Large intestine (tissue), 3 donors: ENCODE measurements around the gene TOLLIP. TPM values are rescaled to one million over a fixed set of nuclear protein-coding genes. Genes with fewer than 3 reads are reported as not detected.
"Not testable (repeated sequence)": the region's sequence is repeated elsewhere in the genome, so short reads cannot be mapped to it uniquely, and the experiment has no call there.

Source experiments
- DNase-seq, 2 donors: peaks; one replicate each; pipeline versions ENCODE4 v3.0.0 to v3.0.0-alpha.2; 2013
- H3K27ac ChIP-seq: one replicate; pipeline ENCODE4 v1.5.1; 2013; ENCODE audit warnings: low read length
- H3K27me3 ChIP-seq: 2 replicates; pipeline ENCODE4 v1.6.1; 2013; ENCODE audit warnings: low read length; ENCODE audit not compliant: control insufficient read depth, insufficient read depth
- H3K36me3 ChIP-seq: 2 replicates; pipeline ENCODE4 v1.6.1; 2013; ENCODE audit warnings: low read length; ENCODE audit not compliant: control insufficient read depth, insufficient read depth
- H3K4me1 ChIP-seq: one replicate; pipeline ENCODE4 v1.6.1; 2013; ENCODE audit warnings: low read length; ENCODE audit not compliant: control insufficient read depth, insufficient read depth
- H3K4me3 ChIP-seq: one replicate; pipeline ENCODE4 v1.5.1; 2013; ENCODE audit warnings: low read length
- H3K9me3 ChIP-seq: one replicate; pipeline ENCODE4 v1.6.1; 2013; ENCODE audit warnings: mild to moderate bottlenecking, low read depth, low read length, moderate library complexity; ENCODE audit not compliant: control insufficient read depth
- WGBS: methylation state at CpG from one replicate; pipeline ENCODE4 v1.1.5; 2013; ENCODE audit warnings: low lambda C conversion rate; ENCODE audit not compliant: insufficient coverage; 5-methylcytosine and 5-hydroxymethylcytosine counted together
- polyA plus RNA-seq: library from polyadenylated mRNA; unstranded; fragments of 120-200 nt; gene quantifications from one replicate; pipeline ENCODE4 v1.2.1, GENCODE V29; 2013

The TOLLIP gene
- polyA plus RNA-seq, 1 donor: 48.3 TPM

GRCh38 chr11:1351278-1351937 is 42.0 kb upstream of the TOLLIP start:
- Histone ChIP-seq H3K9me3 (peaks cover 14% of the 10 kb centered on the region), H3K4me1 (peaks cover 6% of the 10 kb centered on the region), H3K4me3 (no peak overlapping the region), H3K27me3 (peaks cover 35% of the 10 kb centered on the region), H3K27ac (no peak overlapping the region), H3K36me3 (no peaks in the 10 kb centered on the region)
- DNase-seq: no peak
- 87% methylated on average over 3 of the region's 12 CpGs for WGBS

GRCh38 chr11:1350086-1350725 is 40.8 kb upstream of the TOLLIP start:
- H3K4me3 ChIP-seq: no peak overlapping the region
- DNase-seq: no peak
- H3K27me3 ChIP-seq: peaks cover 37% of the 10 kb centered on the region
- no CpG with 5 or more reads among the region's 22 CpGs for WGBS
- H3K36me3 ChIP-seq: no peaks in the 10 kb centered on the region
- H3K4me1 ChIP-seq: no peaks in the 10 kb centered on the region
- H3K9me3 ChIP-seq: peaks cover 10% of the 10 kb centered on the region
- no peak overlapping the region for H3K27ac ChIP-seq

- peaks cover 32% of the 10 kb centered on the region for H3K27me3 ChIP-seq
- no peak overlapping the region for H3K4me3 ChIP-seq
- H3K4me1 ChIP-seq: no peaks in the 10 kb centered on the region
- H3K9me3 ChIP-seq: peaks cover 9% of the 10 kb centered on the region
- no peaks in the 10 kb centered on the region for H3K36me3 ChIP-seq
- DNase-seq: no peak
- WGBS: no CpG with 5 or more reads among the region's 29 CpGs
- no peak overlapping the region for H3K27ac ChIP-seq
Observed at GRCh38 chr11:1349327-1350041, 40.1 kb upstream of the TOLLIP start.

- no CpG with 5 or more reads among the region's 25 CpGs for WGBS
- H3K36me3 ChIP-seq: no peaks in the 10 kb centered on the region
- no peaks in the 10 kb centered on the region for H3K4me1 ChIP-seq
- H3K27me3 ChIP-seq: peaks cover 29% of the 10 kb centered on the region
- no peak overlapping the region for H3K4me3 ChIP-seq
- no peak overlapping the region for H3K27ac ChIP-seq
- no peak for DNase-seq
- peaks cover 3% of the 10 kb centered on the region for H3K9me3 ChIP-seq
Observed at GRCh38 chr11:1348796-1349326, 39.4 kb upstream of the TOLLIP start.

- Histone ChIP-seq H3K27me3 (peaks cover 23% of the 10 kb centered on the region), H3K36me3 (no peaks in the 10 kb centered on the region), H3K4me3 (no peak overlapping the region), H3K27ac (no peak overlapping the region), H3K9me3 (peaks cover 2% of the 10 kb centered on the region), H3K4me1 (no peaks in the 10 kb centered on the region)
- no CpG with 5 or more reads among the region's 14 CpGs for WGBS
- DNase-seq: no peak
Observed at GRCh38 chr11:1348146-1348795, 38.8 kb upstream of the TOLLIP start.

- DNase-seq, H3K36me3 ChIP-seq, H3K4me1 ChIP-seq, H3K9me3 ChIP-seq, H3K27ac ChIP-seq, H3K4me3 ChIP-seq: not testable (repeated sequence)
- H3K27me3 ChIP-seq: peaks cover 22% of the 10 kb centered on the region
- no CpG with 5 or more reads among the region's 18 CpGs for WGBS
Observed at GRCh38 chr11:1347411-1347999, 38.1 kb upstream of the TOLLIP start.

- Histone ChIP-seq H3K4me3 (no peak overlapping the region), H3K9me3 (peaks cover 2% of the 10 kb centered on the region), H3K27me3 (peaks cover 22% of the 10 kb centered on the region), H3K4me1 (no peaks in the 10 kb centered on the region), H3K36me3 (no peaks in the 10 kb centered on the region), H3K27ac (no peak overlapping the region)
- DNase-seq: no peak
- WGBS: no CpG with 5 or more reads among the region's 28 CpGs
Observed at GRCh38 chr11:1346669-1347390, 37.4 kb upstream of the TOLLIP start.

GRCh38 chr11:1345737-1346513 is 36.5 kb upstream of the TOLLIP start:
- peaks cover 22% of the 10 kb centered on the region for H3K27me3 ChIP-seq
- no peaks in the 10 kb centered on the region for H3K4me1 ChIP-seq
- peaks cover 2% of the 10 kb centered on the region for H3K9me3 ChIP-seq
- no peak overlapping the region for H3K27ac ChIP-seq
- H3K36me3 ChIP-seq: no peaks in the 10 kb centered on the region
- no peak overlapping the region for H3K4me3 ChIP-seq
- no CpG with 5 or more reads among the region's 28 CpGs for WGBS
- no peak for DNase-seq

- WGBS: no CpG with 5 or more reads among the region's 26 CpGs
- peaks cover 10% of the 10 kb centered on the region for H3K27me3 ChIP-seq
- no peaks in the 10 kb centered on the region for H3K4me1 ChIP-seq
- no peak for DNase-seq
- peaks cover 2% of the 10 kb centered on the region for H3K9me3 ChIP-seq
- H3K4me3 ChIP-seq: no peak overlapping the region
- no peaks in the 10 kb centered on the region for H3K36me3 ChIP-seq
- H3K27ac ChIP-seq: no peak overlapping the region
Observed at GRCh38 chr11:1344056-1344635, 34.7 kb upstream of the TOLLIP start.
